GM12864 (cell line): ENCODE results near the gene ANKFY1.

ENCODE experiments used
- DNase-seq: peaks from one replicate; pipeline ENCODE4 v3.0.0-alpha.2; 2011; ENCODE audit warnings: low read depth
- H3K4me3 ChIP-seq: 2 replicates; pipeline ENCODE4 v1.5.1; 2011; ENCODE audit warnings: mild to moderate bottlenecking, low read depth, low read length, control low read depth
- TF ChIP-seq, protein P1 (sequence below): IDR thresholded peaks from 2 replicates; pipeline ENCODE4 v1.5.1; 2011; ENCODE audit warnings: low read depth, mild to moderate bottlenecking, moderate library complexity, low read length, control low read depth, inconsistent platforms; ENCODE audit errors: missing control alignments

Gene ANKFY1

DNA sequence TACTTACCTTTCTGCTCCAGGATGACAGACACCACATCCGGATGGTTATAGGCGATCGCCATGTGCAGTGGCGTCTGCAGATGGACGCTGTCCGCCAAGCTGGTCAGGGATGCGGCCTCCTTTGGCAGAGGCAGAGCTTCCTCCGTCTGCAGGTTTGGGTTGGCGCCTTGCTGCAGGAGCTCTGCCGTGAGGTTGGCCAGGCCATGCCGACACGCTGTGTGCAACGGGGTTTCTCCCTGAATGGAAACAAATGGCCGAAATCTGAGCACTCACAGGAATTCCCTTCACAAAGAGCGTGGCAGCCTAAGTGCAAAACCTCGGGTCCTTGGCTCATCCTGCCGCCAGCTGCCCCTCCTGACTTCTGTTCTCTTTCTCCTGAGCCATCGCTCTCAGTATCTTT is 79.0 kb downstream of the ANKFY1 start:
- no peak for DNase-seq
- no peak overlapping the region for H3K4me3 ChIP-seq
- TF ChIP-seq, protein P1, sequence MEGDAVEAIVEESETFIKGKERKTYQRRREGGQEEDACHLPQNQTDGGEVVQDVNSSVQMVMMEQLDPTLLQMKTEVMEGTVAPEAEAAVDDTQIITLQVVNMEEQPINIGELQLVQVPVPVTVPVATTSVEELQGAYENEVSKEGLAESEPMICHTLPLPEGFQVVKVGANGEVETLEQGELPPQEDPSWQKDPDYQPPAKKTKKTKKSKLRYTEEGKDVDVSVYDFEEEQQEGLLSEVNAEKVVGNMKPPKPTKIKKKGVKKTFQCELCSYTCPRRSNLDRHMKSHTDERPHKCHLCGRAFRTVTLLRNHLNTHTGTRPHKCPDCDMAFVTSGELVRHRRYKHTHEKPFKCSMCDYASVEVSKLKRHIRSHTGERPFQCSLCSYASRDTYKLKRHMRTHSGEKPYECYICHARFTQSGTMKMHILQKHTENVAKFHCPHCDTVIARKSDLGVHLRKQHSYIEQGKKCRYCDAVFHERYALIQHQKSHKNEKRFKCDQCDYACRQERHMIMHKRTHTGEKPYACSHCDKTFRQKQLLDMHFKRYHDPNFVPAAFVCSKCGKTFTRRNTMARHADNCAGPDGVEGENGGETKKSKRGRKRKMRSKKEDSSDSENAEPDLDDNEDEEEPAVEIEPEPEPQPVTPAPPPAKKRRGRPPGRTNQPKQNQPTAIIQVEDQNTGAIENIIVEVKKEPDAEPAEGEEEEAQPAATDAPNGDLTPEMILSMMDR: no peak

- no peak for DNase-seq
- no peak overlapping the region for H3K4me3 ChIP-seq
- TF ChIP-seq, protein P1: no peak
Observed at GRCh38 chr17:4182043-4182442, 81.7 kb downstream of the ANKFY1 start.

DNA sequence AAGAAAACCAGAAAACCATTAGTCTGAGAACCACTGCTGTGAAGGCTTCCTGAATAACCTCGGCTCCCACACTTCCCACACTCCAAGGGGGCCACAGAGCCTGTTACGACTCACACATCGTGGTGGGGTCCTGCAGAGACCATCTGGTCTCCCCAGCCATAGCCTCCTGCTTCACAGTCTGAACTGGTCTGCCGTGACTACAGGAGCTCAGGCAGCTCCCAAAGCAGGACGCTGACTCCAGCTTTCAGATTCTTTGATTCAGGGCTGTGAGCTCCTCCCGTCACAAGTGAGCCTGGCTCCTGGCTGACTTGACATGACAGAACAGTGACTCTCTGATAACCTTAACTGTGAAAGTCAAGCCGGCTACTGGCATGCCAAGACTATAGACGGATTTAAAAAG is 83.0 kb downstream of the ANKFY1 start:
- DNase-seq: no peak
- TF ChIP-seq, protein P1: no peak
- no peak overlapping the region for H3K4me3 ChIP-seq

GRCh38 chr17:4179071-4179470 is 84.7 kb downstream of the ANKFY1 start:
- TF ChIP-seq, protein P1: no peak
- no peak overlapping the region for H3K4me3 ChIP-seq
- no peak for DNase-seq

DNA sequence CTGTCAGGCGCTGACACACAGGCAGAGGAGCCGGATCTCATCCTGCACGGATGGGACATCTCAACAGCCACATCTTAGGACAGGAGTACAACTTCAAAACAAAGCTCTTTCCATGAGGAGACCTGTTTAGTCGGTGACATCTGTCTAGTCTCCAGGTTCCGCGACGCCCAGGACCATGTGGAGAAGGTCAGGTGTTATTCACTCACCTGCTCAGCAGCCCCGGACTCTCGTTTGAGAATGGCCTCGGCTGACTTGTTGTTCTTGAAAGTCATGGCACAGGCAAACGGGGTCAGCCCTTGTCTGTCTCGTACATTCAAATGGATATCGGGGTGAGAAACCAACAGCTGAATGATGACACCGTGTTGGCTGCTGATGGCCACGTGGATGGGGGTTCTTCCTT is 85.1 kb downstream of the ANKFY1 start:
- DNase-seq: no peak
- TF ChIP-seq, protein P1: no peak

GRCh38 chr17:4177806-4178205 is 86.0 kb downstream of the ANKFY1 start:
- no peak overlapping the region for H3K4me3 ChIP-seq
- TF ChIP-seq, protein P1: no peak
- DNase-seq: no peak

More for the DNA sequence above, 85.1 kb downstream of the ANKFY1 start:
- no peak overlapping the region for H3K4me3 ChIP-seq

- H3K4me3 ChIP-seq: no peak overlapping the region
- no peak for DNase-seq
- TF ChIP-seq, protein P1: no peak
Observed at GRCh38 chr17:4176808-4177472, 86.8 kb downstream of the ANKFY1 start.
